Neuronal stem cell (in vitro differentiated cells): ENCODE data around the gene RNF157.
"Not testable (repeated sequence)": the region's sequence is repeated elsewhere in the genome, so short reads cannot be mapped to it uniquely, and the experiment has no call there.

ENCODE experiments used
- DNase-seq: peaks from one replicate; pipeline ENCODE4 v3.0.0-alpha.2; 2013; ENCODE audit warnings: low spot score
- H2AFZ ChIP-seq: one replicate; pipeline ENCODE4 v1.6.1; 2013; ENCODE audit warnings: mild to moderate bottlenecking, low read length, inconsistent platforms
- H2AK5ac ChIP-seq: 2 replicates; pipeline ENCODE4 v1.6.1; 2013; ENCODE audit warnings: low read depth, mild to moderate bottlenecking, inconsistent platforms, low read length, moderate library complexity, mixed read lengths
- H2BK120ac ChIP-seq: 2 replicates; pipeline ENCODE4 v1.6.1; 2013; ENCODE audit warnings: low read depth, mild to moderate bottlenecking, inconsistent platforms, low read length, moderate library complexity, mixed read lengths
- H2BK12ac ChIP-seq: one replicate; pipeline ENCODE4 v1.6.1; 2013; ENCODE audit warnings: low read length, inconsistent platforms
- H2BK15ac ChIP-seq: 2 replicates; pipeline ENCODE4 v1.6.1; 2013; ENCODE audit warnings: mild to moderate bottlenecking, low read length, inconsistent platforms, mixed read lengths
- H2BK5ac ChIP-seq: one replicate; pipeline ENCODE4 v1.6.1; 2013; ENCODE audit warnings: inconsistent platforms, mild to moderate bottlenecking, low read length, moderate library complexity
- H3K14ac ChIP-seq: one replicate; pipeline ENCODE4 v1.6.1; 2013; ENCODE audit warnings: low read length, inconsistent platforms
- H3K18ac ChIP-seq: 2 replicates; pipeline ENCODE4 v1.6.1; 2013; ENCODE audit warnings: low read length, inconsistent platforms
- H3K23ac ChIP-seq: 2 replicates; pipeline ENCODE4 v1.6.1; 2013; ENCODE audit warnings: low read depth, mild to moderate bottlenecking, mixed read lengths, low read length, inconsistent platforms; ENCODE audit not compliant: poor library complexity
- H3K27ac ChIP-seq: replicated peaks from 3 replicates; pipeline ENCODE4 v1.5.1; 2013; ENCODE audit warnings: low read length, inconsistent platforms
- H3K27me3 ChIP-seq, 3 experiments: 2 replicates each; pipeline ENCODE4 v1.6.1; 2013; ENCODE audit warnings: low read length in 3 of 3, mild to moderate bottlenecking in 2 of 3, inconsistent platforms in 1 of 3, low read depth in 1 of 3, mixed read lengths in 1 of 3, moderate library complexity in 1 of 3; ENCODE audit not compliant: control insufficient read depth in 3 of 3, insufficient read depth in 3 of 3
- H3K36me3 ChIP-seq, 2 donors: replicated peaks in 1 of 2; 2 replicates each; pipeline ENCODE4 v1.6.1; 2013; ENCODE audit warnings: low read length in 2 of 2; ENCODE audit not compliant: control insufficient read depth in 2 of 2, insufficient read depth in 2 of 2
- H3K4ac ChIP-seq: 2 replicates; pipeline ENCODE4 v1.6.1; 2013; ENCODE audit warnings: inconsistent platforms, mild to moderate bottlenecking, low read length, moderate library complexity
- H3K4me1 ChIP-seq, 2 donors: 1 replicate in 1 of 2; 2 replicates in 1 of 2; pipeline ENCODE4 v1.6.1; 2013; ENCODE audit warnings: low read length in 2 of 2, low read depth in 1 of 2; ENCODE audit not compliant: control insufficient read depth in 2 of 2, insufficient read depth in 1 of 2
- H3K4me2 ChIP-seq: one replicate; pipeline ENCODE4 v1.6.1; 2013; ENCODE audit warnings: mild to moderate bottlenecking, low read length, inconsistent platforms; ENCODE audit not compliant: insufficient read depth, poor library complexity, severe bottlenecking
- H3K4me3 ChIP-seq, 2 donors: 2 replicates each; pipeline ENCODE4 v1.5.1; 2013; ENCODE audit warnings: low read length in 2 of 2, mild to moderate bottlenecking in 2 of 2, inconsistent platforms in 1 of 2, moderate library complexity in 1 of 2
- H3K79me1 ChIP-seq: one replicate; pipeline ENCODE4 v1.6.1; 2013; ENCODE audit warnings: low read depth, mild to moderate bottlenecking, inconsistent platforms, low read length, moderate library complexity
- H3K9ac ChIP-seq: one replicate; pipeline ENCODE4 v1.6.1; 2013; ENCODE audit warnings: mild to moderate bottlenecking, low read depth, low read length, inconsistent platforms; ENCODE audit not compliant: poor library complexity
- H3K9me3 ChIP-seq, 2 donors: replicated peaks in 1 of 2; 2 replicates each; pipeline versions ENCODE3 to v1.6.1; 2013; ENCODE audit warnings: low read length in 2 of 2, mild to moderate bottlenecking in 2 of 2, inconsistent platforms in 1 of 2, low read depth in 1 of 2, mixed read lengths in 1 of 2, moderate library complexity in 1 of 2; ENCODE audit not compliant: control insufficient read depth in 2 of 2, insufficient read depth in 1 of 2
- H4K8ac ChIP-seq: one replicate; pipeline ENCODE4 v1.6.1; 2013; ENCODE audit warnings: low read depth, mild to moderate bottlenecking, inconsistent platforms, low read length, moderate library complexity
- H4K91ac ChIP-seq: one replicate; pipeline ENCODE4 v1.6.1; 2013; ENCODE audit warnings: low read length, low read depth, mild to moderate bottlenecking, inconsistent platforms; ENCODE audit not compliant: poor library complexity
- WGBS, 2 donors: extraction: QIAGEN DNeasy Blood & Tissue Kit; methylation state at CpG; one replicate each; pipeline ENCODE4 v1.1.7; 2013; ENCODE audit warnings: missing lambda C conversion rate in 2 of 2, mixed read lengths in 1 of 2; ENCODE audit not compliant: insufficient read length in 2 of 2, insufficient replicate concordance in 1 of 2; ENCODE audit errors: extremely low coverage in 2 of 2; 5-methylcytosine and 5-hydroxymethylcytosine counted together

The RNF157 gene

GRCh38 chr17:76255801-76256429, 15.6 kb upstream of the RNF157 start:
- H3K14ac ChIP-seq, result no peak overlapping the region
- no peak overlapping the region for H3K4me3 ChIP-seq
- DNase-seq, result no peak
- H4K8ac ChIP-seq, result no peak overlapping the region
- H3K36me3 ChIP-seq, result no peaks in the 10 kb centered on the region
- no peak overlapping the region for H2BK120ac ChIP-seq
- no peak overlapping the region for H4K91ac ChIP-seq
- H3K27me3 ChIP-seq, result no peaks in the 10 kb centered on the region
- no peak overlapping the region for H3K23ac ChIP-seq
- H3K9me3 ChIP-seq, result peaks cover 0 to 4% of the 10 kb centered on the region in 2 donors
- no peak overlapping the region for H2BK12ac ChIP-seq
- H2AFZ ChIP-seq, result no peak overlapping the region
- H3K79me1 ChIP-seq, result no peaks in the 10 kb centered on the region
- no peak overlapping the region for H2AK5ac ChIP-seq
- H3K27ac ChIP-seq, result no peak overlapping the region
- WGBS, 2 donors, result no CpG with 5 or more reads among the region's 6 CpGs
- no peak overlapping the region for H2BK15ac ChIP-seq
- peaks cover 10 to 16% of the 10 kb centered on the region in 2 donors for H3K4me1 ChIP-seq
- H3K4me2 ChIP-seq, result no peak overlapping the region
- H3K18ac ChIP-seq, result no peak overlapping the region
- no peak overlapping the region for H3K4ac ChIP-seq
- H2BK5ac ChIP-seq, result no peak overlapping the region
- no peak overlapping the region for H3K9ac ChIP-seq

- Histone ChIP-seq H2BK120ac (no peak overlapping the region), H3K27ac (no peak overlapping the region), H3K4me2 (no peak overlapping the region), H3K27me3 (no peaks in the 10 kb centered on the region), H3K79me1 (no peaks in the 10 kb centered on the region), H3K9ac (peak overlapping the region; percentile 50), H3K4ac (no peak overlapping the region), H3K18ac (no peak overlapping the region), H3K14ac (peak overlapping the region; percentile 14), H2BK5ac (no peak overlapping the region), H3K23ac (peak overlapping the region; percentile 45), H4K8ac (no peak overlapping the region), H3K36me3 (no peaks in the 10 kb centered on the region), H2AFZ (no peak overlapping the region), H3K4me1 (peaks cover 6 to 10% of the 10 kb centered on the region in 2 donors), H2BK15ac (no peak overlapping the region), H3K9me3 (peaks cover 0 to 4% of the 10 kb centered on the region in 2 donors), H3K4me3 (no peak overlapping the region), H2AK5ac (peak overlapping the region; percentile 5), H2BK12ac (no peak overlapping the region), H4K91ac (no peak overlapping the region)
- no peak for DNase-seq
- no CpG with 5 or more reads among the region's 5 CpGs for WGBS, 2 donors
Observed at GRCh38 chr17:76254275-76254674, 14.0 kb upstream of the RNF157 start.

- H2AK5ac ChIP-seq, result peak overlapping the region; percentile 5
- H3K4ac ChIP-seq, result no peak overlapping the region
- no peak overlapping the region for H2BK120ac ChIP-seq
- H3K18ac ChIP-seq, result no peak overlapping the region
- no peak overlapping the region for H2BK12ac ChIP-seq
- H3K36me3 ChIP-seq, result no peaks in the 10 kb centered on the region
- no peak overlapping the region for H2AFZ ChIP-seq
- H3K23ac ChIP-seq, result peak overlapping the region; percentile 45
- H3K14ac ChIP-seq, result peak overlapping the region; percentile 14
- no peak overlapping the region for H2BK5ac ChIP-seq
- no peak overlapping the region for H3K9ac ChIP-seq
- DNase-seq, result no peak
- H4K91ac ChIP-seq, result no peak overlapping the region
- peaks cover 4 to 8% of the 10 kb centered on the region in 2 donors for H3K4me1 ChIP-seq
- no peak overlapping the region for H4K8ac ChIP-seq
- H2BK15ac ChIP-seq, result no peak overlapping the region
- no peaks in the 10 kb centered on the region for H3K79me1 ChIP-seq
- no peak overlapping the region for H3K4me3 ChIP-seq
- H3K27ac ChIP-seq, result no peak overlapping the region
- H3K4me2 ChIP-seq, result no peak overlapping the region
- no CpG with 5 or more reads among the region's 7 CpGs for WGBS, 2 donors
- H3K9me3 ChIP-seq, result peaks cover 0 to 4% of the 10 kb centered on the region in 2 donors
- no peaks in the 10 kb centered on the region for H3K27me3 ChIP-seq
Observed at GRCh38 chr17:76253841-76254240, 13.5 kb upstream of the RNF157 start.

GRCh38 chr17:76252967-76253766, 12.9 kb upstream of the RNF157 start:
- not testable (repeated sequence) for H3K27me3 ChIP-seq, H3K4ac ChIP-seq, H4K91ac ChIP-seq, H3K9ac ChIP-seq, H4K8ac ChIP-seq, H3K9me3 ChIP-seq, H3K4me1 ChIP-seq, H2AK5ac ChIP-seq, H3K23ac ChIP-seq, H3K4me3 ChIP-seq, H2BK15ac ChIP-seq, H3K4me2 ChIP-seq, DNase-seq, H2BK5ac ChIP-seq, H3K27ac ChIP-seq, H2BK12ac ChIP-seq, H3K36me3 ChIP-seq, H2AFZ ChIP-seq, H3K14ac ChIP-seq, H3K18ac ChIP-seq, H2BK120ac ChIP-seq, H3K79me1 ChIP-seq
- no CpG with 5 or more reads among the region's 23 CpGs for WGBS, 2 donors
